ENCODE data around the gene RDX. TPM values are rescaled to one million over a fixed set of nuclear protein-coding genes. Genes with fewer than 3 reads are reported as not detected.

RDX gene
- total and polyA plus RNA-seq, 9 of the 15 experiments (the other 6 are each of a cell fraction or from before 2014, with no cell fraction given): 35.6 to 62.1 (median 54.3) TPM

GRCh38 chr11:110338684-110339083, 42.3 kb upstream of the RDX start:
- 25% methylated on average over 4 of the region's 5 CpGs for WGBS (ENCODE audit: insufficient coverage, low coverage, missing lambda C conversion rate)
- CTCF ChIA-PET (ENCODE audit: low intra/inter-chr PET ratio): no interaction called here
- in situ Hi-C loops (cut with MboI): no loop called here

More at GRCh38 chr11:110338684-110339083, 42.3 kb upstream of the RDX start:
- no peaks in the 10 kb centered on the region for H3K36me3 ChIP-seq (ENCODE audit: control insufficient read depth, insufficient read depth, low read length)
- H3K79me2 ChIP-seq (ENCODE audit: control insufficient read depth, insufficient read depth, low read length): no peaks in the 10 kb centered on the region
- H3K9ac ChIP-seq (ENCODE audit: insufficient read depth in 1 of 2, low read depth in 2 of 2, low read length in 2 of 2): no peak overlapping the region
- no peaks in the 10 kb centered on the region for H3K9me1 ChIP-seq (ENCODE audit: control insufficient read depth, insufficient read depth, low read length)
- DNase-seq (ENCODE audit: extremely low read depth in 1 of 4, low spot score in 3 of 4) (no peak), FAIRE-seq (no peak), ATAC-seq (no peak)
- no TSS peak for BruUV-seq (replicated peaks)
- H3K27ac ChIP-seq (ENCODE audit: extremely low read depth, low read depth, low read length): no peak overlapping the region
- no peaks in the 10 kb centered on the region; the same call in 1 of the 2 replicates for H4K20me1 ChIP-seq (replicated peaks; ENCODE audit: control insufficient read depth, insufficient read depth, low read length)
- no peaks in the 10 kb centered on the region for H3K9me3 ChIP-seq (replicated peaks; ENCODE audit: control insufficient read depth, insufficient read depth, low read depth, low read length)
- H3K4me3 ChIP-seq: no peak overlapping the region
- H3K4me1 ChIP-seq (replicated peaks in 1 of 2; ENCODE audit: control insufficient read depth in 2 of 2, insufficient read depth in 2 of 2, low read length in 2 of 2): peaks cover 0 to 4% of the 10 kb centered on the region in 2 experiments; a peak in 2 of 5 replicates
- H3K4me2 ChIP-seq (ENCODE audit: insufficient read depth, low read length): no peak overlapping the region
- H3K27me3 ChIP-seq (ENCODE audit: control insufficient read depth in 2 of 2, insufficient read depth in 2 of 2, low read length in 2 of 2): no peaks in the 10 kb centered on the region; a peak in 1 of 5 replicates
- TF ChIP-seq CREB5 (CRISPR knock-in tag; IDR thresholded peaks at IDR 0.05) (no peak), ZNF232 (CRISPR knock-in tag; IDR thresholded peaks at IDR 0.05) (no peak), SIRT6 (IDR thresholded peaks at IDR 0.05; ENCODE audit: low read depth, low read length) (no peak), ZNF217 (CRISPR knock-in tag; IDR thresholded peaks at IDR 0.05) (no peak), RCOR1 (IDR thresholded peaks at IDR 0.05; ENCODE audit: borderline replicate concordance in 1 of 2, low read depth in 2 of 2, low read length in 2 of 2) (no peak), HMG20B (CRISPR knock-in tag; IDR thresholded peaks at IDR 0.05) (no peak), TAF1 (IDR thresholded peaks at IDR 0.05; ENCODE audit: control insufficient read depth, extremely low read depth, insufficient read depth, low read length, severe bottlenecking) (no peak), MXI1 (IDR thresholded peaks at IDR 0.05; ENCODE audit: low read depth, low read length) (no peak), ZNF586 (CRISPR knock-in tag; conservative IDR thresholded peaks at IDR 0.05) (no peak), CHCHD3 (CRISPR knock-in tag; IDR thresholded peaks at IDR 0.05) (no peak), ZNF263 (CRISPR knock-in tag; IDR thresholded peaks at IDR 0.05; ENCODE audit: borderline replicate concordance) (no peak), E4F1 (CRISPR knock-in tag; IDR thresholded peaks at IDR 0.05; ENCODE audit: borderline replicate concordance) (no peak), EWSR1 (IDR thresholded peaks at IDR 0.05; ENCODE audit: borderline replicate concordance, low read depth, partially characterized antibody) (no peak), ATF6 (CRISPR knock-in tag; IDR thresholded peaks at IDR 0.05) (no peak), ZNF134 (CRISPR knock-in tag; conservative IDR thresholded peaks at IDR 0.05) (no peak), ZNF696 (CRISPR knock-in tag; conservative IDR thresholded peaks at IDR 0.05) (no peak), POLR2AphosphoS2 (IDR thresholded peaks at IDR 0.05; ENCODE audit: low read length) (no peak)
- intact Hi-C loops (cut with micrococcal nuclease): no loop called here
- H2AFZ ChIP-seq (ENCODE audit: low read depth, low read length): no peak overlapping the region
- POLR2A ChIA-PET: interaction anchor here (0.6 kb wide), 1 partner anchor 21 kb away, joined by 3 read pairs; no protein-coding TSS in a partner anchor

All from K562 (cell line).